GM23248 (cell line): ENCODE results near the gene GCAT. TPM values are rescaled to one million over a fixed set of nuclear protein-coding genes. Genes with fewer than 3 reads are reported as not detected.

Experiments used
- DNase-seq: peaks from one replicate; pipeline ENCODE4 v3.0.0-alpha.2; 2015
- H2AFZ ChIP-seq: fragments of 200-600 bp; sonication (generic); 2 replicates; pipeline ENCODE4 v1.6.1; 2016; ENCODE audit warnings: antibody characterized with exemption
- H3F3A ChIP-seq: fragments of 200-600 bp; sonication (generic); 2 replicates; pipeline ENCODE4 v1.6.1; 2016; ENCODE audit warnings: mild to moderate bottlenecking, antibody characterized with exemption, mixed run types; ENCODE audit not compliant: insufficient read depth
- H3K27ac ChIP-seq: fragments of 200-600 bp; sonication (generic); 2 replicates; pipeline ENCODE4 v1.5.1; 2016; ENCODE audit warnings: mild to moderate bottlenecking
- H3K27me3 ChIP-seq: fragments of 200-600 bp; sonication (generic); replicated peaks from 2 replicates; pipeline ENCODE4 v1.6.1; 2016; ENCODE audit warnings: mild to moderate bottlenecking; ENCODE audit not compliant: insufficient read depth
- H3K36me3 ChIP-seq: fragments of 200-600 bp; sonication (generic); 2 replicates; pipeline ENCODE4 v1.6.1; 2016; ENCODE audit warnings: low read depth, mild to moderate bottlenecking
- H3K4me1 ChIP-seq: fragments of 200-600 bp; sonication (generic); 2 replicates; pipeline ENCODE4 v1.6.1; 2016; ENCODE audit warnings: mild to moderate bottlenecking; ENCODE audit not compliant: insufficient read depth
- H3K4me2 ChIP-seq: fragments of 200-600 bp; sonication (generic); one replicate; pipeline ENCODE4 v1.6.1; 2016; ENCODE audit warnings: mild to moderate bottlenecking; ENCODE audit not compliant: unreplicated experiment
- H3K4me3 ChIP-seq: fragments of 200-600 bp; sonication (generic); 2 replicates; pipeline ENCODE4 v1.5.1; 2016; ENCODE audit warnings: mild to moderate bottlenecking
- H3K79me2 ChIP-seq: fragments of 200-600 bp; sonication (generic); 2 replicates; pipeline ENCODE4 v1.6.1; 2016; ENCODE audit warnings: mild to moderate bottlenecking; ENCODE audit not compliant: insufficient read depth
- H3K9ac ChIP-seq: fragments of 200-600 bp; sonication (generic); 2 replicates; pipeline ENCODE4 v1.6.1; 2016; ENCODE audit warnings: mild to moderate bottlenecking
- H3K9me2 ChIP-seq: fragments of 200-600 bp; sonication (generic); 2 replicates; pipeline ENCODE4 v1.6.1; 2016; ENCODE audit warnings: mixed run types, mild to moderate bottlenecking, moderate library complexity; ENCODE audit not compliant: insufficient read depth
- H3K9me3 ChIP-seq: fragments of 200-600 bp; sonication (generic); one replicate; pipeline ENCODE4 v1.6.1; 2017; ENCODE audit warnings: low read depth
- H4K20me1 ChIP-seq: fragments of 200-600 bp; sonication (generic); 2 replicates; pipeline ENCODE4 v1.6.0; 2016; ENCODE audit not compliant: insufficient read depth
- EZH2 ChIP-seq: fragments of 200-600 bp; sonication (generic); IDR thresholded peaks from 2 replicates; pipeline ENCODE4 v1.6.1; 2018; ENCODE audit warnings: antibody characterized with exemption, mild to moderate bottlenecking; ENCODE audit not compliant: insufficient read depth, poor library complexity, severe bottlenecking
- EZH2phosphoT487 ChIP-seq: fragments of 200-600 bp; sonication (generic); IDR thresholded peaks from 2 replicates; pipeline ENCODE4 v1.6.1; 2018; ENCODE audit warnings: antibody characterized with exemption, moderate library complexity, mild to moderate bottlenecking, low read depth; ENCODE audit not compliant: insufficient read depth
- WGBS, 2 experiments: methylation state at CpG; one replicate each; pipeline ENCODE4 v1.1.6; 2015 to 2017; ENCODE audit warnings: low lambda C conversion rate in 2 of 2, low coverage in 1 of 2; ENCODE audit errors: missing lambda C conversion rate in 2 of 2; 5-methylcytosine and 5-hydroxymethylcytosine counted together
- in situ Hi-C: fragments of 300-500 bp; cut with MboI; formaldehyde crosslinking; loops from 2 replicates; pipeline ENCODE4 v1.15.0; 2020
- polyA plus RNA-seq: library from polyadenylated mRNA; unstranded; fragments of >200 nt; fragmentation: Nextera tagmentation; extraction: Ambion mirVana; gene quantifications from 2 replicates; pipeline ENCODE4 v1.2.1, GENCODE V29; 2016
- total RNA-seq: library from RNA; depleted of rRNA; stranded (reverse); fragments of >200 nt; shearing (Covaris generic); gene quantifications from 2 replicates; pipeline ENCODE4 v1.2.3, GENCODE V29; 2014

The GCAT gene
- total and polyA plus RNA-seq, 2 experiments from 2014 or later = 31.5 to 36.1 TPM

GRCh38 chr22:37832022-37832857, 24.5 kb downstream of the GCAT start:
- no peaks in the 10 kb centered on the region for H3K9me3 ChIP-seq
- no peak overlapping the region for H2AFZ ChIP-seq
- H3K27ac ChIP-seq = no peak overlapping the region
- H3K4me2 ChIP-seq = no peak overlapping the region
- no peaks in the 10 kb centered on the region for H3K9me2 ChIP-seq
- no peaks in the 10 kb centered on the region for H3K4me1 ChIP-seq
- H3K79me2 ChIP-seq = no peaks in the 10 kb centered on the region
- no peak for TF ChIP-seq EZH2
- no peak overlapping the region for H3K4me3 ChIP-seq
- in situ Hi-C loops = no loop called here
- no peak for DNase-seq
- H3K9ac ChIP-seq = no peak overlapping the region
- WGBS, 2 experiments = 98% methylated on average over 16 of the region's 16 CpGs
- no peaks in the 10 kb centered on the region for H3K27me3 ChIP-seq
- no peaks in the 10 kb centered on the region for H3F3A ChIP-seq
- peaks cover 18% of the 10 kb centered on the region; the same call in 1 of the 2 replicates for H3K36me3 ChIP-seq
- H4K20me1 ChIP-seq = no peaks in the 10 kb centered on the region

GRCh38 chr22:37842015-37842793, 34.5 kb downstream of the GCAT start:
- in situ Hi-C loops = no loop called here
- Histone ChIP-seq H3K79me2 (peaks cover 47% of the 10 kb centered on the region), H3K9me3 (no peaks in the 10 kb centered on the region), H3K9ac (no peak overlapping the region), H3K9me2 (no peaks in the 10 kb centered on the region), H3K36me3 (peaks cover 18% of the 10 kb centered on the region), H3K4me1 (peaks cover 10% of the 10 kb centered on the region), H3K4me2 (peak overlapping the region; percentile 55), H3K27me3 (no peaks in the 10 kb centered on the region), H4K20me1 (no peaks in the 10 kb centered on the region), H3K4me3 (peak overlapping the region; percentile 78), H2AFZ (no peak overlapping the region), H3K27ac (no peak overlapping the region), H3F3A (peaks cover 10% of the 10 kb centered on the region)
- TF ChIP-seq EZH2 (no peak), EZH2phosphoT487 (no peak)
- DNase-seq = no peak
- WGBS, 2 experiments = 87% methylated on average over 10 of the region's 10 CpGs

GRCh38 chr22:37843741-37844089, 36.0 kb downstream of the GCAT start:
- no peak for TF ChIP-seq EZH2
- no peak for TF ChIP-seq EZH2phosphoT487
- Histone ChIP-seq H3K79me2 (peaks cover 61% of the 10 kb centered on the region), H3K27me3 (no peaks in the 10 kb centered on the region), H3K4me2 (peak overlapping the region; percentile 55), H3F3A (peaks cover 11% of the 10 kb centered on the region), H3K4me1 (peaks cover 10% of the 10 kb centered on the region), H3K9me3 (no peaks in the 10 kb centered on the region), H4K20me1 (no peaks in the 10 kb centered on the region), H2AFZ (peak overlapping the region; percentile 64), H3K36me3 (peaks cover 10% of the 10 kb centered on the region), H3K27ac (peak overlapping the region; percentile 86), H3K4me3 (peak overlapping the region; percentile 78), H3K9me2 (no peaks in the 10 kb centered on the region), H3K9ac (peak overlapping the region; percentile 87)
- peak; percentile 74 for DNase-seq
- in situ Hi-C loops = no loop called here
- 1 to 2% methylated on average over 23 to 40 of the region's 46 CpGs for WGBS, 2 experiments

GRCh38 chr22:37844904-37845329, 37.2 kb downstream of the GCAT start:
- Histone ChIP-seq H3K9me2 (no peaks in the 10 kb centered on the region), H3K27me3 (no peaks in the 10 kb centered on the region), H3F3A (peaks cover 14% of the 10 kb centered on the region), H3K36me3 (0 out of 2 replicates have a peak, but pooled peaks cover under 1% of the 10 kb centered on the region), H3K4me2 (peak overlapping the region; percentile 17), H3K27ac (peak overlapping the region; percentile 86), H2AFZ (peak overlapping the region; percentile 82), H3K9me3 (no peaks in the 10 kb centered on the region), H4K20me1 (no peaks in the 10 kb centered on the region), H3K79me2 (peaks cover 58% of the 10 kb centered on the region), H3K4me1 (peaks cover 10% of the 10 kb centered on the region), H3K4me3 (peak overlapping the region; percentile 78), H3K9ac (peak overlapping the region; percentile 62)
- peak; percentile 48 for DNase-seq
- TF ChIP-seq EZH2phosphoT487 = no peak
- TF ChIP-seq EZH2 = no peak
- in situ Hi-C loops = no loop called here
- 79 to 81% methylated on average over 6 of the region's 6 CpGs for WGBS, 2 experiments
